HS-5 (cell line): ENCODE results near the gene DBP.
"Not testable (repeated sequence)": the region's sequence is repeated elsewhere in the genome, so short reads cannot be mapped to it uniquely, and the experiment has no call there.

Experiments used
- DNase-seq: peaks from one replicate; pipeline ENCODE4 v3.0.0-alpha.2; 2012; ENCODE audit warnings: low read depth

The DBP gene, protein sequence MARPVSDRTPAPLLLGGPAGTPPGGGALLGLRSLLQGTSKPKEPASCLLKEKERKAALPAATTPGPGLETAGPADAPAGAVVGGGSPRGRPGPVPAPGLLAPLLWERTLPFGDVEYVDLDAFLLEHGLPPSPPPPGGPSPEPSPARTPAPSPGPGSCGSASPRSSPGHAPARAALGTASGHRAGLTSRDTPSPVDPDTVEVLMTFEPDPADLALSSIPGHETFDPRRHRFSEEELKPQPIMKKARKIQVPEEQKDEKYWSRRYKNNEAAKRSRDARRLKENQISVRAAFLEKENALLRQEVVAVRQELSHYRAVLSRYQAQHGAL

DNA sequence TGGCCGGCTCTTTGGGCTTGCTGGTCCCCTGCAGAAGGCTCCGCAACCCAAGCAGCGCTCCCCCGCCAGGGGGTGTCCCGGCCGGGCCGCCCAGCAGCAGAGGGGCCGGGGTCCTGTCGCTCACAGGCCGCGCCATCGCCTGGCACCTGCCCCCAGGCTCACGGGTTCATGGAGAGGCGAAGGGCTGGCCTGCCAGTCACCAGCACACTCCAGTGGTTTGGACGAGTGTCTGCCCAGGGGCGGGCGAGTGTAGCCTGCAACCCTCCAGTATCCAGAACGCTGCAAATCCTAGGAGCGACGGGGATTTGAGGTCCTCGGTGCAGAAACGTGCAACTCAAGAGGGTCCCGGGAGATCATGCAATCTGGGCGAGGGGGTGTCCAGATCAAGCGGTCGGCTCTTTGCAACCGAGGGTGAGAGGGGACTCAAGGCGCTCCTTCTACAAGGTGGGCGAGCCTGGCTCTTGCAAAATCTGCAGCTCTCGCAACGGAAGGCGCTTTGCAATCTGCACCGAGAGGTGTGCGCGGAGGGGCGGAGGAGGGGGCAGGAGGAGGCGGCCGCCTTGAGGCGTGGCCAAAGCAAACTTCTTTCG, at the start of gene DBP:
Gene DBP, minus strand, starts transcription at position 521 of the 590 bp plus-strand sequence. Its CDS starts 385 bp downstream, at position 136.
- DNase-seq = no peak

DNA sequence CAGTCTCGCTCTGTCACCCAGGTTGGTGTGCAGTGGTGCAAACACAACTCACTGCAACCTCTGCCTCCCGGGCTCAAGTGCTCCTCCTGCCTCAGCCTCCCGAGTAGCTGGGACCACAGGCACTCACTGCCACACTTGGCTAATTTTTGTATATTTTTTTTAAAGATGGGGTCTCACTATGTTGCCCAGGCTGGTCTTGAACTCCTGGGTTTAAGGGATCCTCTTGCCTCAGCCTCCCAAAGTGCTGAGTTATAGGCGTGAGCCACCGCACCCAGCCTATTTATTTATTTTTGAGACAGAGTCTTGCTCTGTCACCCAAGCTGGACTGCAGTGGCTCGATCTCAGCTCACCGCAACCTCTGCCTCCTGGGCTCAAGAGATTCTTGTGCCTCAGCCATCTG, 49.5 kb upstream of the DBP start:
- not testable (repeated sequence) for DNase-seq

DNA sequence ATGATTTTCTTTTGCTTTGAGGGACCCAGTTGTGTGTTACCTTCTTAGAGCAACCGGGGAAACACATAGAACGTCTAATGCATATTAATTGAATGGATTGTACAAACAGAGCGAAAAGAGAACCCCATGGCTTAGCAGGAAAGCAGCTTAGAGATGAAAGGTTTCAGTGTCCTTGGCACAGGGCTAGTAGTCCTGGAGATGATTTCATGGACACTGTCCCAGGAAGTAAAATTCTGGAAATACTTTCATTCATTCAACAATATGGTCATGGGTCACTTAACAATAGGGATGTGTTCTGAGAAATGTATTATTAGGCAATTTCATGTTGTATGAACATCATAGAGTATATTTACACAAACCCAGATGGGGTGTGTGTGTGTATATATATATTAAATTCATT, 48.9 kb upstream of the DBP start:
- no peak for DNase-seq

- no peak for DNase-seq
Measured at GRCh38 chr19:48685583-48685982, 48.4 kb upstream of the DBP start.

GRCh38 chr19:48683349-48683748, 46.2 kb upstream of the DBP start:
- DNase-seq = no peak

DNA sequence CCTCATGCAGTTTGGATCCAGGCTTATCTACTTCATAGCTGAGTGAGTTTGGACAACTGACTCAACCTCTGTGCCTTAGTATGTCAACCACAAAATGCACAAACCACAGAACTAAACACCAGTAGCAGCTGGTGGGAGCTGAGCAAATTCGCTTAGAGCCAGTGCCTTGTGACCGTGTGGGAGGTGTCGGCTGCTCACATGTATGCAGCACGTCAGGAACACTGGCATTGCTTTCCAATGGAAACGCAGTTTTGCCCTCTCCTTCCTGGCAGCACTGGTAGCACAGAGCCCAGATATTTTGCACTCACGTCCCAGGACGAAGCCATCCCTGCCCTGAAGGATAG, 43.9 kb upstream of the DBP start:
- no peak for DNase-seq

- DNase-seq = no peak
Measured at GRCh38 chr19:48680436-48681126, 43.4 kb upstream of the DBP start.

- not testable (repeated sequence) for DNase-seq
Measured at GRCh38 chr19:48680006-48680405, 42.8 kb upstream of the DBP start.

GRCh38 chr19:48678201-48678600, 41.0 kb upstream of the DBP start:
- DNase-seq = no peak

- DNase-seq = no peak
Measured at GRCh38 chr19:48676887-48677286, 39.7 kb upstream of the DBP start.

DNA sequence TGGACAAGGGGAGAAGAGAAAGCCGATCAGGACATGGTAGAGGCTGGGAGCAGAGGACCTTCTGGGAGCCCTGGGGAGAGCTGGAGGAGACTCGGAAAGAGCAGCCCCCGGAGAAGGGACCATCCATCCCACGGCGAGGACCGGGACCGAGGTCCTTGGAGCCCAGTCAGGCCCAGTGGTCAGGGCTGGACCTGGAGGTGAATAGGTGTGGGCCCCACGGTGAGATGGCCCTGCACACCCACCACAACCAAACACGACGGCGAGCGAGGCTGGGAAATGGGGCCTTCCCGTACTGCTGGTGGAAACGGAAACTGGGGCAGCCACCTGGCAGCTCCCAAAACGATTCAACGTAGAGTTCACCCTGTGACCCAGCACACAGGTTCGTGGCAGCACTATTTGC, 39.3 kb upstream of the DBP start:
- no peak for DNase-seq

DNA sequence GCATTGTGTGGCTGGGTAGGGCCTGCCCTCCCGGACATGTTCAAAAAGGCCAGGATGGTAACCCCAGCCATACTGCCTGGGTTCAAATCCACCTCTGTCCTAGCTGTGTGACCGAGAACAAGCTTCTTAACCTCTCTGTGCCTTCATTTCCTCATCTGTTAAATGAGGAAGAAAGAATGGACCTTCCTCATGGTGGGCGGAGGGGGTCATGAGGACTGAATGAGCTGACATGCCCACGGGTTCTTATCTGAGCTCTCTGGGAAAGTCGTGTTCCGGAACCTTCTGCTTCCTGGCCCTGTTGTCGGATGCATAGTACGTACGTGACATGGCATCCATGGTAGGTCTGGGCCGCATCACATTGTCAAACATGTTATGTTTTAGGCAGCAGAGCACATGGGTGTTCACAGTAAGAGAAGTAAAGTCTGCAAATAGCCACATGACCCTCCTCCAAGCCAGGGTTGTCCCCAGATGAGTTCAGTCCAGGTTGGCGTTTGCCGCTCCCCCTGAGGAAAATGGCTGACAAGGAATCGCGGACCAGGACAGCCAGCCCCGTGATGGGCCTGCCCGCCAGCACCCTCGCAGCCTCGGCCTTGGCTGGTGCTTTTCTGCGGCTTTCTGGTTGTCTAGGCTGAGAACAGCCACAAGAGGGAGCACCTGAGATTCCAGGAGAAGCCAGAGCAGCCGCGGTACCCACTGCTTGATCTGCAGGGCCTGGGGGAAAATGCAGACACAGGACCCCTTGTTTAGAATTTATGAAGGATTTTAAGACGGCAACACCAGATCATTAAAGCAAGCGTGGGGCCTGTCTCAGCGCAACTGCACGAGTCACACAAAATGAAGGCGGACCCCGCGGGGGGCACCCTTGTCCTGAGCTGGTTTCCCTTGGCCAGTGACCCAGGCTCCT, 38.0 kb upstream of the DBP start:
- DNase-seq = peak; percentile 36

DNA sequence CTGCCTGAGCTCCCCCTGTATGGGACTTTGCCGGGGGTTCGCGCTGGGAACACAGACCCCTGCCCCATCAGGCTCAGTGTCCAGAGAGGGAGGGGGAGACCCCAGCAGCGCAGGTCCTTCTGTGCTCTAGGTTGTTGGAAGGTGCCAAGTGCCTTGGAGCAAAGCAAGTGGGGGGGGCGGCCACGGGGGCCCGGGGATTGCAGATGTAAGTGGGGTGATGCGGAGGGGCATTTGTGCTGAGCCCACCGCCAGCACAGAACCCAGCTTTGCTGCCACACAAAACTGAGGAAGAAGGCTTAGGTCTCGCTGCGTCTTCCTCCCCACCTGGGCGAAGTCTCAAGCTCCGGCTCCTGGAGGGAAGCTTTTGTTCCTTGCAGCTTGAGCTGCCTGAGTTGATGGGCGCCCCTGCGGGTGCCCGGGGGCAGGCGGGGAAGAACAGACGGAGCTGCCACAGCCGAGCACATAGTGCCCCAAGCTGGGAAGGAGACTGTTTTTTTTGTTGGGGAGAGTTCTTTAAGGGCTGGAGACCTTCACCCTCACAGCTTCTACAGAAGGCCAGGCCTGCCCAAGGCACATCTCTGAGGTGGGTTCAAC, 37.1 kb upstream of the DBP start:
- no peak for DNase-seq

DNA sequence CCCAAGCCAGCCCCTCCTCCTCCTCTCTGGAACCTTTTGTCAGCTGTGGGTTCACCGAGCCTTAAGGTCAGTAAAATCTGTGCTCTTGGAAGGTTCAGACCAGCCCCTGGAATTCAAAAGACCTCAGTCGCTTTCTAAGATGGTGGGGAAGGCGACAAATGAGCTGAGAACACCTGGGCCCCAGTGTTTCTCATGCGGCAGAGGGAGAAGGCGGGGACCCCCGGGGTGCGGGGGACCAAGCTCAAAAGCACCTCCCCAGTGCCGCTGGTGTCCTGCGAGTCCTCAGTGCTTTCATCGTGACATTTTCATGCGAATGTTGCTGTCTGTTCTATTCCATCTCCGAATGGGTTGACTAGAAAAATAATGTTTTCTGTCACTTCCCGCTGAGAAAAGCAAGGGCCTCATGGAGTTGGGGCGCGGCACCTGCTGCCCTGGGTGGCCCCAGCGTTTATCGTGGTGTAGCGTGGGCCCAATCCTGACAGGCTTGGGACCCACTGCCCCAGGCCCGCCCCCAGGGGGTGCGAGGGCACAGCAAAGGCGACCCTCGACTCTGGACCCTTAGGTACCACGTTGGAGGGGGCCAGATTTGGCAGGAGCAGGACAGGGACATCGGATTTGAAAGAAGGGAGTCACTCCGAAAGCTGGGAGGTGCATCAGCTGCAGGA, 36.4 kb upstream of the DBP start:
- DNase-seq = no peak

DNA sequence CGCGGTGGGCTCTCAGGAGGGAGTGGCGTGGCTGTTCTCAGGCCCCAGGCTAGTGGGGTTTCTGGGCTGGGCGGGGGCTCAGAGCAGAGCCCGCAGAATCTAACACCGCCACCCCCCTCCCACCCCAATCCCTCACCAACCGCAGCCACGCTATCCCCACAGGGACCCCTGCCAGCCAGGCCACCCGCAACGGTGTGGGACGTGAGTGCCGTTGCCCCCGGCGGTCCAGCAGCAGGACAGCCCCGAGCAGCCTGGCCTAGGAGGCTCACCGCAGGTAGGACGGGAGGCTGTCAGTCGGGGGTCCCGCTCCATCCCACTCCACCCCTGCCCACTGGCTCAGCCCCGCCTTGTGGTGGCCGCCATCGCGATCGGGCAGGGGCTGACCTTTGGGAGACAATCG, 35.8 kb upstream of the DBP start, which contains the start of gene NTN5:
Gene NTN5, minus strand, starts transcription at position 24 of the 400 bp plus-strand sequence. CDS start 2,031 bp downstream, outside the sequence.
- no peak for DNase-seq

GRCh38 chr19:48671446-48671995, 34.3 kb upstream of the DBP start:
- no peak for DNase-seq

- no peak for DNase-seq
Measured at GRCh38 chr19:48670699-48671445, 33.7 kb upstream of the DBP start.

GRCh38 chr19:48669903-48670668, 32.9 kb upstream of the DBP start:
- DNase-seq = no peak

DNA sequence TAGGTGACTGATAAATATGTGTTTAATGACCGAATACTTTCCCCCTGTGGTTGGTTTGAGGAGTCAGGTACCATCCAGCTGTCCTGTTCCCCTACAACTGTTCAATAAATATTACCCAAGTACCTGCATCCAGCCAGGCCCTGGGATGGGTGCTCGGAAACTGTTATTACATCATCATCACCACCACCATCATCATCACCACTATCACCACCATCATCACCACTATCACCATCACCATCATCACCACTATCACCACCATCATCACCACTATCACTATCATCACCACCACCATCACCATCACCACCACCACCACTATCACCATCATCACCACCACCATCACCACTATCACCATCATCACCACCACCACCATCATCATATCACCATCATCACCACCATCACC, 31.6 kb upstream of the DBP start:
- DNase-seq = no peak
